ENCODE measurements around the gene MC3R. TPM values are rescaled to one million over a fixed set of nuclear protein-coding genes. Genes with fewer than 3 reads are reported as not detected.

MC3R gene
- total RNA-seq, 1 experiment from 2014 or later: not detected

GRCh38 chr20:56285496-56285895 is 37.0 kb downstream of the MC3R start:
- Histone ChIP-seq H3K4me3 (ENCODE audit: low read length) (no peak overlapping the region), H4K20me1 (ENCODE audit: low read length) (no peaks in the 10 kb centered on the region), H3K79me2 (ENCODE audit: low read length) (no peaks in the 10 kb centered on the region), H3F3A (ENCODE audit: low read length, unreplicated experiment) (no peaks in the 10 kb centered on the region), H3K36me3 (ENCODE audit: low read depth, low read length) (no peaks in the 10 kb centered on the region), H3K9me3 (ENCODE audit: low read length) (no peaks in the 10 kb centered on the region), H3K9me2 (replicated peaks; ENCODE audit: low read length) (no peaks in the 10 kb centered on the region), H3K4me1 (ENCODE audit: insufficient read depth, low read length) (no peaks in the 10 kb centered on the region), H3K9ac (ENCODE audit: low read length) (no peak overlapping the region), H3K27ac (ENCODE audit: low read length) (no peak overlapping the region), H3K4me2 (ENCODE audit: low read length) (no peak overlapping the region), H3K27me3 (ENCODE audit: low read length) (peaks cover 21% of the 10 kb centered on the region; the same call in 1 of the 2 replicates), H2AFZ (ENCODE audit: low read length) (no peak overlapping the region)
- no peak for ATAC-seq
- BruUV-seq (replicated peaks): no TSS peak
- DNase-seq: no peak
- ChIA-PET POLR2A (ENCODE audit: unreplicated experiment) (no interaction called here), CTCF (no interaction called here)
- TF ChIP-seq EZH2 (IDR thresholded peaks at IDR 0.05; ENCODE audit: low read length, unreplicated experiment) (no peak), CTCF (conservative IDR thresholded peaks at IDR 0.05; ENCODE audit: low read depth, low read length) (no peak), EZH2phosphoT487 (IDR thresholded peaks at IDR 0.05; ENCODE audit: borderline replicate concordance, low read length) (no peak)
- intact Hi-C loops (cut with micrococcal nuclease): no loop called here

- no peaks in the 10 kb centered on the region for H3K4me1 ChIP-seq (ENCODE audit: insufficient read depth, low read length)
- no peaks in the 10 kb centered on the region for H4K20me1 ChIP-seq (ENCODE audit: low read length)
- DNase-seq (no peak), ATAC-seq (no peak)
- TF ChIP-seq EZH2 (IDR thresholded peaks at IDR 0.05; ENCODE audit: low read length, unreplicated experiment) (no peak), CTCF (conservative IDR thresholded peaks at IDR 0.05; ENCODE audit: low read depth, low read length) (no peak), EZH2phosphoT487 (IDR thresholded peaks at IDR 0.05; ENCODE audit: borderline replicate concordance, low read length) (no peak)
- intact Hi-C loops (cut with micrococcal nuclease): no loop called here
- no peak overlapping the region for H3K9ac ChIP-seq (ENCODE audit: low read length)
- H3K9me2 ChIP-seq (replicated peaks; ENCODE audit: low read length): no peaks in the 10 kb centered on the region
- H2AFZ ChIP-seq (ENCODE audit: low read length): no peak overlapping the region
- H3K4me2 ChIP-seq (ENCODE audit: low read length): no peak overlapping the region
- no peaks in the 10 kb centered on the region for H3K36me3 ChIP-seq (ENCODE audit: low read depth, low read length)
- H3K9me3 ChIP-seq (ENCODE audit: low read length): no peaks in the 10 kb centered on the region
- no peak overlapping the region for H3K27ac ChIP-seq (ENCODE audit: low read length)
- ChIA-PET CTCF (no interaction called here), POLR2A (ENCODE audit: unreplicated experiment) (no interaction called here)
- no peak overlapping the region for H3K4me3 ChIP-seq (ENCODE audit: low read length)
- no peaks in the 10 kb centered on the region for H3F3A ChIP-seq (ENCODE audit: low read length, unreplicated experiment)
- BruUV-seq (replicated peaks): no TSS peak
- no peaks in the 10 kb centered on the region for H3K79me2 ChIP-seq (ENCODE audit: low read length)
- H3K27me3 ChIP-seq (ENCODE audit: low read length): peaks cover 42% of the 10 kb centered on the region
Observed at GRCh38 chr20:56289652-56290051, 41.1 kb downstream of the MC3R start.

GRCh38 chr20:56299362-56299761 is 50.8 kb downstream of the MC3R start:
- Histone ChIP-seq H3F3A (ENCODE audit: low read length, unreplicated experiment) (no peaks in the 10 kb centered on the region), H4K20me1 (ENCODE audit: low read length) (no peaks in the 10 kb centered on the region), H3K9me3 (ENCODE audit: low read length) (no peaks in the 10 kb centered on the region), H3K79me2 (ENCODE audit: low read length) (no peaks in the 10 kb centered on the region), H3K27me3 (ENCODE audit: low read length) (peaks cover 80% of the 10 kb centered on the region), H2AFZ (ENCODE audit: low read length) (no peak overlapping the region), H3K4me2 (ENCODE audit: low read length) (no peak overlapping the region), H3K36me3 (ENCODE audit: low read depth, low read length) (no peaks in the 10 kb centered on the region), H3K4me3 (ENCODE audit: low read length) (no peak overlapping the region), H3K27ac (ENCODE audit: low read length) (no peak overlapping the region), H3K9me2 (replicated peaks; ENCODE audit: low read length) (no peaks in the 10 kb centered on the region), H3K9ac (ENCODE audit: low read length) (no peak overlapping the region), H3K4me1 (ENCODE audit: insufficient read depth, low read length) (no peaks in the 10 kb centered on the region)
- intact Hi-C loops (cut with micrococcal nuclease): no loop called here
- DNase-seq (no peak), ATAC-seq (no peak)
- TF ChIP-seq EZH2 (IDR thresholded peaks at IDR 0.05; ENCODE audit: low read length, unreplicated experiment) (no peak), EZH2phosphoT487 (IDR thresholded peaks at IDR 0.05; ENCODE audit: borderline replicate concordance, low read length) (no peak), CTCF (conservative IDR thresholded peaks at IDR 0.05; ENCODE audit: low read depth, low read length) (no peak)
- ChIA-PET CTCF (no interaction called here), POLR2A (ENCODE audit: unreplicated experiment) (no interaction called here)
- no TSS peak for BruUV-seq (replicated peaks)

Other genes with a start within 250 kb of the MC3R start
- gene CBLN4, start 243.2 kb upstream of the MC3R start, total RNA-seq (2014; rRNA removed): not detected in 2 replicates
- 27.8 and 37.9 TPM in 2 replicates for gene FAM210B, start 110.2 kb downstream of the MC3R start, total RNA-seq (2014; rRNA removed)
- 137 and 139 TPM in 2 replicates for gene AURKA, start 143.5 kb downstream of the MC3R start, total RNA-seq (2014; rRNA removed)
- 48.9 and 60.2 TPM in 2 replicates for gene CSTF1, start 143.9 kb downstream of the MC3R start, total RNA-seq (2014; rRNA removed)
- gene CASS4, start 163.5 kb downstream of the MC3R start, total RNA-seq (2014; rRNA removed): 0.04 and 0.17 TPM in 2 replicates
- 122 and 149 TPM in 2 replicates for gene RTF2, start 219.9 kb downstream of the MC3R start, total RNA-seq (2014; rRNA removed)

Measured in PC-3 (cell line).